ENCODE results near the gene AATF.

- TF ChIP-seq EZH2phosphoT487 (IDR thresholded peaks at IDR 0.05; ENCODE audit: insufficient read depth, low read depth) (no peak), EZH2 (IDR thresholded peaks at IDR 0.05; ENCODE audit: insufficient read depth, poor library complexity, severe bottlenecking) (no peak)
Observed at GRCh38 chr17:36977066-36977465, 28.3 kb downstream of the AATF start.
